Endothelial cell of umbilical vein (primary cell): ENCODE results near the gene OR2T8. TPM values are rescaled to one million over a fixed set of nuclear protein-coding genes. Genes with fewer than 3 reads are reported as not detected.

Experiments used
- BruUV-seq: library from RNA; stranded (reverse); fragments of 400-500 nt; replicated peaks from 2 replicates; lab custom pipeline; 2021; lab: Mats Ljungman, UMichigan
- CTCF ChIA-PET: fragments of 300-600, 350-600 bp; sonication (Branson Sonifier 250); formaldehyde crosslinking; loops from one replicate; lab custom pipeline; 2021; ENCODE audit warnings: antibody characterized with exemption, inconsistent platforms; lab: Charles Lee
- POLR2A ChIA-PET: fragments of 300-600, 350-600 bp; sonication (Branson Sonifier 250); formaldehyde crosslinking; loops from one replicate; lab custom pipeline; 2021; ENCODE audit warnings: antibody characterized with exemption, inconsistent platforms; lab: Charles Lee
- DNase-seq: peaks from one replicate; pipeline ENCODE4 v3.0.0-alpha.2; 2011; ENCODE audit warnings: low read depth, low spot score
- FAIRE-seq: peaks from 2 replicates; lab custom pipeline; 2011; peaks lifted over from hg19 to GRCh38; lab: Jason Lieb, UNC
- H2AFZ ChIP-seq: 2 replicates; pipeline ENCODE4 v1.6.0; 2012; ENCODE audit warnings: low read depth, low read length, control low read depth, inconsistent platforms
- H3K27ac ChIP-seq: 2 replicates; pipeline ENCODE4 v1.5.1; 2011; ENCODE audit warnings: low read depth, mild to moderate bottlenecking, control low read depth, low read length, moderate library complexity; ENCODE audit not compliant: insufficient read depth
- H3K27me3 ChIP-seq, 2 experiments: 2 replicates each; pipeline versions ENCODE4 v1.6.0 to v1.6.1; 2011; ENCODE audit warnings: low read length in 2 of 2, mixed read lengths in 1 of 2; ENCODE audit not compliant: control insufficient read depth in 2 of 2, insufficient read depth in 2 of 2
- H3K36me3 ChIP-seq, 2 experiments: 2 replicates in 1 of 2; 3 replicates in 1 of 2; pipeline ENCODE4 v1.5.1; 2011; ENCODE audit warnings: low read length in 2 of 2, mild to moderate bottlenecking in 1 of 2, moderate library complexity in 1 of 2; ENCODE audit not compliant: control insufficient read depth in 2 of 2, insufficient read depth in 2 of 2; ENCODE audit errors: extremely low read depth in 1 of 2
- H3K4me1 ChIP-seq: 3 replicates; pipeline ENCODE4 v1.5.1; 2011; ENCODE audit warnings: mild to moderate bottlenecking, low read length; ENCODE audit not compliant: control insufficient read depth, insufficient read depth; ENCODE audit errors: extremely low read depth
- H3K4me2 ChIP-seq: 2 replicates; pipeline ENCODE4 v1.6.1; 2011; ENCODE audit warnings: low read length, control low read depth, mixed read lengths; ENCODE audit not compliant: insufficient read depth
- H3K4me3 ChIP-seq, 3 experiments: fragments of 200-600 bp in 1 of 3; sonication (generic), shearing (Covaris generic) in 1 of 3; replicated peaks in 1 of 3; 2 replicates each; pipeline ENCODE4 v1.5.1; 2011 to 2016; ENCODE audit warnings: control low read depth in 3 of 3, low read length in 3 of 3, mild to moderate bottlenecking in 2 of 3, inconsistent platforms in 1 of 3, low read depth in 1 of 3, moderate library complexity in 1 of 3; ENCODE audit not compliant: insufficient read depth in 1 of 3
- H3K79me2 ChIP-seq: 2 replicates; pipeline ENCODE4 v1.6.0; 2012; ENCODE audit warnings: low read length, inconsistent platforms; ENCODE audit not compliant: control insufficient read depth, insufficient read depth
- H3K9ac ChIP-seq: replicated peaks from 2 replicates; pipeline ENCODE3; 2011; ENCODE audit warnings: low read length, control low read depth; ENCODE audit not compliant: insufficient read depth; ENCODE audit errors: extremely low read depth
- H3K9me1 ChIP-seq: replicated peaks from 3 replicates; pipeline ENCODE4 v1.6.0; 2011; ENCODE audit warnings: mild to moderate bottlenecking, low read length; ENCODE audit not compliant: control insufficient read depth, insufficient read depth; ENCODE audit errors: extremely low read depth
- H3K9me3 ChIP-seq: replicated peaks from 2 replicates; pipeline ENCODE4 v1.5.1; 2012; ENCODE audit warnings: low read length, inconsistent platforms; ENCODE audit not compliant: control insufficient read depth, insufficient read depth
- H4K20me1 ChIP-seq: replicated peaks from 2 replicates; pipeline ENCODE3; 2011; ENCODE audit warnings: mild to moderate bottlenecking, low read length; ENCODE audit not compliant: control insufficient read depth, insufficient read depth; ENCODE audit errors: extremely low read depth
- CTCF ChIP-seq, 2 donors: IDR thresholded peaks; 1 replicate in 1 of 2; 2 replicates in 1 of 2; pipeline ENCODE4 v1.5.1; 2011; ENCODE audit warnings: low read length in 2 of 2, mild to moderate bottlenecking in 2 of 2, moderate library complexity in 2 of 2, control low read depth in 1 of 2, inconsistent platforms in 1 of 2, low read depth in 1 of 2; ENCODE audit not compliant: insufficient read depth in 1 of 2; ENCODE audit errors: extremely low read depth in 1 of 2
- EZH2 ChIP-seq: IDR thresholded peaks from 2 replicates; pipeline ENCODE4 v1.6.1; 2012; ENCODE audit warnings: borderline replicate concordance, low read depth, mild to moderate bottlenecking, moderate library complexity, low read length, inconsistent platforms; ENCODE audit not compliant: severe bottlenecking
- FOS ChIP-seq: IDR thresholded peaks from 2 replicates; pipeline ENCODE4 v1.6.1; 2011; ENCODE audit warnings: mild to moderate bottlenecking, low read length, moderate library complexity, borderline replicate concordance; ENCODE audit not compliant: insufficient read depth
- GATA2 ChIP-seq: IDR thresholded peaks from 2 replicates; pipeline ENCODE4 v1.7.0; 2011; ENCODE audit warnings: low read depth, mild to moderate bottlenecking, moderate library complexity, mixed read lengths, low read length; ENCODE audit not compliant: insufficient read length, insufficient read depth
- JUN ChIP-seq: IDR thresholded peaks from 2 replicates; pipeline ENCODE4 v1.6.1; 2011; ENCODE audit warnings: borderline replicate concordance, low read depth; ENCODE audit not compliant: insufficient read length, insufficient read depth
- MAX ChIP-seq: IDR thresholded peaks from 2 replicates; pipeline ENCODE4 v1.6.1; 2011; ENCODE audit not compliant: insufficient read depth, insufficient read length
- MYC ChIP-seq: IDR thresholded peaks from one replicate; pipeline ENCODE4 v1.6.1; 2011; ENCODE audit warnings: mild to moderate bottlenecking, low read depth, low read length
- POLR2A ChIP-seq: IDR thresholded peaks from 2 replicates; pipeline ENCODE4 v1.6.1; 2012; ENCODE audit warnings: low read depth, mild to moderate bottlenecking, control low read depth, low read length
- POLR2AphosphoS5 ChIP-seq: IDR thresholded peaks from 2 replicates; pipeline ENCODE4 v1.6.1; 2012; ENCODE audit warnings: low read depth, mild to moderate bottlenecking, control low read depth, low read length, moderate library complexity; ENCODE audit not compliant: insufficient read depth
- dilution Hi-C: fragments of 300-500 bp; cut with MboI; formaldehyde crosslinking; loops from one replicate; pipeline ENCODE4 v1.15.0; 2019; ENCODE audit warnings: low sequenced_read_pairs; ENCODE audit not compliant: extremely low pct_ligation_motif_present
- intact Hi-C: fragments of 100-400 bp; cut with micrococcal nuclease; formaldehyde crosslinking; loops from one replicate; pipeline ENCODE4 v1.10.0; 2022
- polyA plus RNA-seq, 4 experiments: library from polyadenylated mRNA; depleted of rRNA in 3 of 4; stranded (reverse) in 3 of 4; unstranded in 1 of 4; fragments of >200 nt; gene quantifications; 2 replicates each; pipeline versions ENCODE4 v1.2.1 to v1.2.3, GENCODE V29; 2011 to 2012; ENCODE audit warnings: missing spikeins in 1 of 4
- total RNA-seq: library from RNA; stranded (reverse); gene quantifications from 2 replicates; pipeline ENCODE4 v1.2.3, GENCODE V29; 2021

The OR2T8 gene
- total and polyA plus RNA-seq, 2 donors (not counting 3 experiments of a cell fraction or from before 2014, with no cell fraction given), result not detected

GRCh38 chr1:247953408-247953807 is 33.4 kb downstream of the OR2T8 start:
- ChIA-PET CTCF (no interaction called here), POLR2A (no interaction called here)
- no peak overlapping the region for H2AFZ ChIP-seq
- no peak for FAIRE-seq
- H3K9me1 ChIP-seq, result no peaks in the 10 kb centered on the region
- intact Hi-C loops, result no loop called here
- no peaks in the 10 kb centered on the region for H3K36me3 ChIP-seq
- no peak overlapping the region for H3K9ac ChIP-seq
- H3K4me2 ChIP-seq, result no peak overlapping the region
- no peaks in the 10 kb centered on the region for H3K79me2 ChIP-seq
- H3K27me3 ChIP-seq, result no peaks in the 10 kb centered on the region
- H4K20me1 ChIP-seq, result no peaks in the 10 kb centered on the region
- no peak overlapping the region for H3K27ac ChIP-seq
- no peak for TF ChIP-seq POLR2A
- no peak for TF ChIP-seq CTCF (IDR thresholded peaks at IDR 0.05; ENCODE audit: extremely low read depth in 1 of 2, insufficient read depth in 1 of 2, low read depth in 1 of 2, low read length in 2 of 2)
- no peak for TF ChIP-seq GATA2
- no peak for TF ChIP-seq MAX
- TF ChIP-seq POLR2AphosphoS5, result no peak
- no peak for TF ChIP-seq JUN
- TF ChIP-seq FOS, result no peak
- no peak for TF ChIP-seq EZH2
- TF ChIP-seq MYC, result no peak
- no peaks in the 10 kb centered on the region for H3K4me1 ChIP-seq
- BruUV-seq, result no TSS peak
- no peak overlapping the region for H3K4me3 ChIP-seq
- dilution Hi-C loops, result no loop called here
- H3K9me3 ChIP-seq, result no peaks in the 10 kb centered on the region
- no peak for DNase-seq
